Measurements from ENCODE around the gene ISOC1. TPM values are rescaled to one million over a fixed set of nuclear protein-coding genes. Genes with fewer than 3 reads are reported as not detected.

ISOC1 gene
- total and polyA plus RNA-seq, 2 of the 13 experiments (the other 11 are each of a cell fraction or from before 2014, with no cell fraction given), result 25.7 to 51.3 TPM

DNA sequence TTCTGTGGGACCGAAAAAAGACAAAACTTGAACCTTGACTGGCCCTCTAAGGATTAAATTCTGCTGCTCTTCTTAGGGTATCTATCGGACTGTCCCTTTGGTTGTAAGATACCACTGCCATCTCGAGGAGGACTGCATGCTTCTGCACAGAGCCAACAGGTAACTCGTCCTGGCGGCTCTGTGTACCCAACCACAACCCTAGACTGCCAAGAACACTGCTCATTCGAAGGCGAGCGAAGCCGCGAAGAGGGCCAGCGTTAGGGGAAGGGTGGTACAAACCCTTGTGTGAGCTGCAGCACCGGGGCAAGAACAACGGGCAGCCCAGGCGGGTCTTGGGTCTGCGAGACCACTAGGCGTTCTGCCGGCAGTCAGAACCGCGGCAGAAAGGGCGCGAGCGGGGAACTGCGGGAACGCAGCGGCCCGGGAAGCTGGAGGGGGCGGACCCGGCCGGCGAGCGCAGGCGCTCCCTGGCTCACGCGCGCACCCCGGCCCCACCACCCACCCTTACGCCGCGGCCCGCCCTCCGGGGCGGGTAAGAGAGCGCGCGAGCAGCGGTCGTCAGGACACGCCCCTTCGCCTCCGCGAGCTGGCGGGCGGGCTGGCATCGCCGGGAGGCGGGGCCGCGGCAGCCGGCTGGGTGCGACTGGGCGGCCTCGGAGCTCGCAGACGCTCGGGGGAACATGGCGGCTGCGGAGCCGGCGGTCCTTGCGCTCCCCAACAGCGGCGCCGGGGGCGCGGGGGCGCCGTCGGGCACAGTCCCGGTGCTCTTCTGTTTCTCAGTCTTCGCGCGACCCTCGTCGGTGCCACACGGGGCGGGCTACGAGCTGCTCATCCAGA, at the start of gene ISOC1 (continued):
- TF ChIP-seq, protein P1, sequence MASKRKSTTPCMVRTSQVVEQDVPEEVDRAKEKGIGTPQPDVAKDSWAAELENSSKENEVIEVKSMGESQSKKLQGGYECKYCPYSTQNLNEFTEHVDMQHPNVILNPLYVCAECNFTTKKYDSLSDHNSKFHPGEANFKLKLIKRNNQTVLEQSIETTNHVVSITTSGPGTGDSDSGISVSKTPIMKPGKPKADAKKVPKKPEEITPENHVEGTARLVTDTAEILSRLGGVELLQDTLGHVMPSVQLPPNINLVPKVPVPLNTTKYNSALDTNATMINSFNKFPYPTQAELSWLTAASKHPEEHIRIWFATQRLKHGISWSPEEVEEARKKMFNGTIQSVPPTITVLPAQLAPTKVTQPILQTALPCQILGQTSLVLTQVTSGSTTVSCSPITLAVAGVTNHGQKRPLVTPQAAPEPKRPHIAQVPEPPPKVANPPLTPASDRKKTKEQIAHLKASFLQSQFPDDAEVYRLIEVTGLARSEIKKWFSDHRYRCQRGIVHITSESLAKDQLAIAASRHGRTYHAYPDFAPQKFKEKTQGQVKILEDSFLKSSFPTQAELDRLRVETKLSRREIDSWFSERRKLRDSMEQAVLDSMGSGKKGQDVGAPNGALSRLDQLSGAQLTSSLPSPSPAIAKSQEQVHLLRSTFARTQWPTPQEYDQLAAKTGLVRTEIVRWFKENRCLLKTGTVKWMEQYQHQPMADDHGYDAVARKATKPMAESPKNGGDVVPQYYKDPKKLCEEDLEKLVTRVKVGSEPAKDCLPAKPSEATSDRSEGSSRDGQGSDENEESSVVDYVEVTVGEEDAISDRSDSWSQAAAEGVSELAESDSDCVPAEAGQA (IDR thresholded peaks at IDR 0.05; ENCODE audit: low read depth), result no peak
- TF ChIP-seq, protein P1 (CRISPR knock-in tag; IDR thresholded peaks at IDR 0.05; ENCODE audit: borderline replicate concordance), result peak; percentile 59; the same call in 1 of the 2 replicates
- TF ChIP-seq PAWR (CRISPR knock-in tag; IDR thresholded peaks at IDR 0.05; ENCODE audit: borderline replicate concordance) (0 out of 2 replicates have a peak, but pooled peaks have one; percentile 93), ZNF296 (CRISPR knock-in tag; conservative IDR thresholded peaks at IDR 0.05) (no peak), SMYD3 (CRISPR knock-in tag; IDR thresholded peaks at IDR 0.05) (0 out of 2 replicates have a peak, but pooled peaks have one; percentile 8)
- TF ChIP-seq, protein P2, sequence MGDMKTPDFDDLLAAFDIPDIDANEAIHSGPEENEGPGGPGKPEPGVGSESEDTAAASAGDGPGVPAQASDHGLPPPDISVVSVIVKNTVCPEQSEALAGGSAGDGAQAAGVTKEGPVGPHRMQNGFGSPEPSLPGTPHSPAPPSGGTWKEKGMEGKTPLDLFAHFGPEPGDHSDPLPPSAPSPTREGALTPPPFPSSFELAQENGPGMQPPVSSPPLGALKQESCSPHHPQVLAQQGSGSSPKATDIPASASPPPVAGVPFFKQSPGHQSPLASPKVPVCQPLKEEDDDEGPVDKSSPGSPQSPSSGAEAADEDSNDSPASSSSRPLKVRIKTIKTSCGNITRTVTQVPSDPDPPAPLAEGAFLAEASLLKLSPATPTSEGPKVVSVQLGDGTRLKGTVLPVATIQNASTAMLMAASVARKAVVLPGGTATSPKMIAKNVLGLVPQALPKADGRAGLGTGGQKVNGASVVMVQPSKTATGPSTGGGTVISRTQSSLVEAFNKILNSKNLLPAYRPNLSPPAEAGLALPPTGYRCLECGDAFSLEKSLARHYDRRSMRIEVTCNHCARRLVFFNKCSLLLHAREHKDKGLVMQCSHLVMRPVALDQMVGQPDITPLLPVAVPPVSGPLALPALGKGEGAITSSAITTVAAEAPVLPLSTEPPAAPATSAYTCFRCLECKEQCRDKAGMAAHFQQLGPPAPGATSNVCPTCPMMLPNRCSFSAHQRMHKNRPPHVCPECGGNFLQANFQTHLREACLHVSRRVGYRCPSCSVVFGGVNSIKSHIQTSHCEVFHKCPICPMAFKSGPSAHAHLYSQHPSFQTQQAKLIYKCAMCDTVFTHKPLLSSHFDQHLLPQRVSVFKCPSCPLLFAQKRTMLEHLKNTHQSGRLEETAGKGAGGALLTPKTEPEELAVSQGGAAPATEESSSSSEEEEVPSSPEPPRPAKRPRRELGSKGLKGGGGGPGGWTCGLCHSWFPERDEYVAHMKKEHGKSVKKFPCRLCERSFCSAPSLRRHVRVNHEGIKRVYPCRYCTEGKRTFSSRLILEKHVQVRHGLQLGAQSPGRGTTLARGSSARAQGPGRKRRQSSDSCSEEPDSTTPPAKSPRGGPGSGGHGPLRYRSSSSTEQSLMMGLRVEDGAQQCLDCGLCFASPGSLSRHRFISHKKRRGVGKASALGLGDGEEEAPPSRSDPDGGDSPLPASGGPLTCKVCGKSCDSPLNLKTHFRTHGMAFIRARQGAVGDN (CRISPR knock-in tag; IDR thresholded peaks at IDR 0.05), result peak; percentile 66; the same call in 1 of the 2 replicates
- TF ChIP-seq, protein P3, sequence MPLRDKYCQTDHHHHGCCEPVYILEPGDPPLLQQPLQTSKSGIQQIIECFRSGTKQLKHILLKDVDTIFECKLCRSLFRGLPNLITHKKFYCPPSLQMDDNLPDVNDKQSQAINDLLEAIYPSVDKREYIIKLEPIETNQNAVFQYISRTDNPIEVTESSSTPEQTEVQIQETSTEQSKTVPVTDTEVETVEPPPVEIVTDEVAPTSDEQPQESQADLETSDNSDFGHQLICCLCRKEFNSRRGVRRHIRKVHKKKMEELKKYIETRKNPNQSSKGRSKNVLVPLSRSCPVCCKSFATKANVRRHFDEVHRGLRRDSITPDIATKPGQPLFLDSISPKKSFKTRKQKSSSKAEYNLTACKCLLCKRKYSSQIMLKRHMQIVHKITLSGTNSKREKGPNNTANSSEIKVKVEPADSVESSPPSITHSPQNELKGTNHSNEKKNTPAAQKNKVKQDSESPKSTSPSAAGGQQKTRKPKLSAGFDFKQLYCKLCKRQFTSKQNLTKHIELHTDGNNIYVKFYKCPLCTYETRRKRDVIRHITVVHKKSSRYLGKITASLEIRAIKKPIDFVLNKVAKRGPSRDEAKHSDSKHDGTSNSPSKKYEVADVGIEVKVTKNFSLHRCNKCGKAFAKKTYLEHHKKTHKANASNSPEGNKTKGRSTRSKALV (CRISPR knock-in tag; IDR thresholded peaks at IDR 0.05), result 0 out of 2 replicates have a peak, but pooled peaks have one; percentile 9
- TF ChIP-seq, protein P4, sequence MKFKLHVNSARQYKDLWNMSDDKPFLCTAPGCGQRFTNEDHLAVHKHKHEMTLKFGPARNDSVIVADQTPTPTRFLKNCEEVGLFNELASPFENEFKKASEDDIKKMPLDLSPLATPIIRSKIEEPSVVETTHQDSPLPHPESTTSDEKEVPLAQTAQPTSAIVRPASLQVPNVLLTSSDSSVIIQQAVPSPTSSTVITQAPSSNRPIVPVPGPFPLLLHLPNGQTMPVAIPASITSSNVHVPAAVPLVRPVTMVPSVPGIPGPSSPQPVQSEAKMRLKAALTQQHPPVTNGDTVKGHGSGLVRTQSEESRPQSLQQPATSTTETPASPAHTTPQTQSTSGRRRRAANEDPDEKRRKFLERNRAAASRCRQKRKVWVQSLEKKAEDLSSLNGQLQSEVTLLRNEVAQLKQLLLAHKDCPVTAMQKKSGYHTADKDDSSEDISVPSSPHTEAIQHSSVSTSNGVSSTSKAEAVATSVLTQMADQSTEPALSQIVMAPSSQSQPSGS (CRISPR knock-in tag; IDR thresholded peaks at IDR 0.05), result 0 out of 2 replicates have a peak, but pooled peaks have one; percentile 50
- TF ChIP-seq, protein P5, sequence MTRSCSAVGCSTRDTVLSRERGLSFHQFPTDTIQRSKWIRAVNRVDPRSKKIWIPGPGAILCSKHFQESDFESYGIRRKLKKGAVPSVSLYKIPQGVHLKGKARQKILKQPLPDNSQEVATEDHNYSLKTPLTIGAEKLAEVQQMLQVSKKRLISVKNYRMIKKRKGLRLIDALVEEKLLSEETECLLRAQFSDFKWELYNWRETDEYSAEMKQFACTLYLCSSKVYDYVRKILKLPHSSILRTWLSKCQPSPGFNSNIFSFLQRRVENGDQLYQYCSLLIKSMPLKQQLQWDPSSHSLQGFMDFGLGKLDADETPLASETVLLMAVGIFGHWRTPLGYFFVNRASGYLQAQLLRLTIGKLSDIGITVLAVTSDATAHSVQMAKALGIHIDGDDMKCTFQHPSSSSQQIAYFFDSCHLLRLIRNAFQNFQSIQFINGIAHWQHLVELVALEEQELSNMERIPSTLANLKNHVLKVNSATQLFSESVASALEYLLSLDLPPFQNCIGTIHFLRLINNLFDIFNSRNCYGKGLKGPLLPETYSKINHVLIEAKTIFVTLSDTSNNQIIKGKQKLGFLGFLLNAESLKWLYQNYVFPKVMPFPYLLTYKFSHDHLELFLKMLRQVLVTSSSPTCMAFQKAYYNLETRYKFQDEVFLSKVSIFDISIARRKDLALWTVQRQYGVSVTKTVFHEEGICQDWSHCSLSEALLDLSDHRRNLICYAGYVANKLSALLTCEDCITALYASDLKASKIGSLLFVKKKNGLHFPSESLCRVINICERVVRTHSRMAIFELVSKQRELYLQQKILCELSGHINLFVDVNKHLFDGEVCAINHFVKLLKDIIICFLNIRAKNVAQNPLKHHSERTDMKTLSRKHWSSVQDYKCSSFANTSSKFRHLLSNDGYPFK (CRISPR knock-in tag; IDR thresholded peaks at IDR 0.05; ENCODE audit: borderline replicate concordance), result no peak
